Measurements from ENCODE around the gene PIK3AP1.

PIK3AP1 gene

GRCh38 chr10:96595741-96596140, 124.6 kb downstream of the PIK3AP1 start:
- no peak for DNase-seq (ENCODE audit: low read depth)
- in situ Hi-C loops (cut with HindIII; ENCODE audit: low sequenced_read_pairs), result no loop called here
- TF ChIP-seq CTCF (IDR thresholded peaks at IDR 0.05; ENCODE audit: low read depth, low read length, missing control alignments), result no peak
- H3K4me3 ChIP-seq (ENCODE audit: low read depth, low read length), result no peak overlapping the region

- in situ Hi-C loops (cut with HindIII; ENCODE audit: low sequenced_read_pairs), result no loop called here
- no peak for DNase-seq (ENCODE audit: low read depth)
- TF ChIP-seq CTCF (IDR thresholded peaks at IDR 0.05; ENCODE audit: low read depth, low read length, missing control alignments), result no peak
- no peak overlapping the region for H3K4me3 ChIP-seq (ENCODE audit: low read depth, low read length)
Observed at GRCh38 chr10:96591946-96592345, 128.4 kb downstream of the PIK3AP1 start.

- in situ Hi-C loops (cut with HindIII; ENCODE audit: low sequenced_read_pairs), result no loop called here
- no peak overlapping the region for H3K4me3 ChIP-seq (ENCODE audit: low read depth, low read length)
- no peak for DNase-seq (ENCODE audit: low read depth)
- TF ChIP-seq CTCF (IDR thresholded peaks at IDR 0.05; ENCODE audit: low read depth, low read length, missing control alignments), result no peak
Observed at GRCh38 chr10:96588616-96589419, 131.5 kb downstream of the PIK3AP1 start.

- no peak overlapping the region for H3K4me3 ChIP-seq (ENCODE audit: low read depth, low read length)
- TF ChIP-seq CTCF (IDR thresholded peaks at IDR 0.05; ENCODE audit: low read depth, low read length, missing control alignments), result no peak
- no peak for DNase-seq (ENCODE audit: low read depth)
- in situ Hi-C loops (cut with HindIII; ENCODE audit: low sequenced_read_pairs), result no loop called here
Observed at GRCh38 chr10:96588060-96588554, 132.2 kb downstream of the PIK3AP1 start.

GRCh38 chr10:96587264-96588059, 132.9 kb downstream of the PIK3AP1 start:
- H3K4me3 ChIP-seq (ENCODE audit: low read depth, low read length), result peak overlapping the region; percentile 88
- peak; percentile 62 for DNase-seq (ENCODE audit: low read depth)
- in situ Hi-C loops (cut with HindIII; ENCODE audit: low sequenced_read_pairs), result no loop called here
- no peak for TF ChIP-seq CTCF (IDR thresholded peaks at IDR 0.05; ENCODE audit: low read depth, low read length, missing control alignments)

GRCh38 chr10:96586419-96587263, 133.7 kb downstream of the PIK3AP1 start, which contains the start of gene TM9SF3:
TSS of gene TM9SF3 (minus strand) at chr10:96587012. CDS start at chr10:96586835, 177 bp downstream.
- in situ Hi-C loops (cut with HindIII; ENCODE audit: low sequenced_read_pairs), result no loop called here
- peak within 1 kb of the TSS; percentile 88 for H3K4me3 ChIP-seq (ENCODE audit: low read depth, low read length)
- peak; percentile 43 for DNase-seq (ENCODE audit: low read depth)
- no peak for TF ChIP-seq CTCF (IDR thresholded peaks at IDR 0.05; ENCODE audit: low read depth, low read length, missing control alignments)

Measured in astrocyte of the cerebellum (primary cell).